ENCODE results near the gene SMG1. TPM values are rescaled to one million over a fixed set of nuclear protein-coding genes. Genes with fewer than 3 reads are reported as not detected.

Gene SMG1
- total and polyA plus RNA-seq, 10 of the 15 experiments (the other 5 are each of a cell fraction or from before 2014, with no cell fraction given): 3.9 to 66.7 (median 37.0) TPM

- TF ChIP-seq IRF5 (IDR thresholded peaks at IDR 0.05; ENCODE audit: borderline replicate concordance): no peak
These were observed 83.6 kb downstream of the SMG1 start (continued) for GRCh38 chr16:18842565-18842964.

- ATAC-seq (no peak), DNase-seq (ENCODE audit: low read depth, low spot score) (no peak), FAIRE-seq (no peak)
- WGBS (ENCODE audit: insufficient coverage, insufficient replicate concordance, low lambda C conversion rate, missing lambda C conversion rate): 81% methylated on average over 7 of the region's 7 CpGs
- Histone ChIP-seq H3K79me2 (ENCODE audit: control insufficient read depth, insufficient read depth, low read length) (no peaks in the 10 kb centered on the region), H3K4me2 (ENCODE audit: control insufficient read depth, insufficient read depth) (no peak overlapping the region), H3K9me3 (replicated peaks; ENCODE audit: control insufficient read depth, insufficient read depth, low read length) (no peaks in the 10 kb centered on the region), H2AFZ (ENCODE audit: control insufficient read depth, low read depth, low read length) (no peak overlapping the region), H3K4me1 (ENCODE audit: control insufficient read depth, insufficient read depth, low read length) (no peaks in the 10 kb centered on the region), H3K27me3 (replicated peaks in 1 of 2; ENCODE audit: control insufficient read depth in 2 of 2, insufficient read depth in 2 of 2, low read length in 1 of 2) (no peaks in the 10 kb centered on the region), H4K20me1 (ENCODE audit: control insufficient read depth, insufficient read depth) (no peaks in the 10 kb centered on the region), H3K4me3 (no peak overlapping the region), H3K36me3 (ENCODE audit: control insufficient read depth in 2 of 2, insufficient read depth in 2 of 2, low read length in 1 of 2) (peaks cover 7 to 48% of the 10 kb centered on the region in 2 experiments), H3K27ac (ENCODE audit: control insufficient read depth, insufficient read depth) (no peak overlapping the region), H3K9ac (ENCODE audit: control insufficient read depth, insufficient read depth, low read length) (no peak overlapping the region)
- POLR2A ChIA-PET: no interaction called here
- SMC1A ChIA-PET (ENCODE audit: uncharacterized antibody, unreplicated experiment): interaction anchor here (1.0 kb wide), 1 partner anchor 85 kb away, joined by 4 read pairs; no protein-coding TSS in a partner anchor
- TF ChIP-seq FOXM1 (IDR thresholded peaks at IDR 0.05; ENCODE audit: low read depth, low read length) (no peak), SIX5 (IDR thresholded peaks at IDR 0.05; ENCODE audit: low read depth, low read length, severe bottlenecking) (no peak), MLLT1 (IDR thresholded peaks at IDR 0.05) (no peak), PRDM15 (CRISPR knock-in tag; IDR thresholded peaks at IDR 0.05) (no peak), ZNF24 (IDR thresholded peaks at IDR 0.05) (no peak), ETV6 (conservative IDR thresholded peaks at IDR 0.05 in 1 of 2, IDR thresholded peaks at IDR 0.05 in 1 of 2; ENCODE audit: borderline replicate concordance in 1 of 2, low read depth in 1 of 2) (no peak), TCF7 (IDR thresholded peaks at IDR 0.05; ENCODE audit: borderline replicate concordance) (no peak), IKZF2 (IDR thresholded peaks at IDR 0.05) (no peak), SMAD1 (IDR thresholded peaks at IDR 0.05; ENCODE audit: low read depth, partially characterized antibody) (no peak), MYB (IDR thresholded peaks at IDR 0.05; ENCODE audit: borderline replicate concordance, low read depth, low read length) (no peak)
- in situ Hi-C loops (cut with MboI): no loop called here
- no TSS peak for BruUV-seq (replicated peaks)
- intact Hi-C loops (cut with micrococcal nuclease; ENCODE audit: unreplicated experiment): no loop called here
- RAD21 ChIA-PET (ENCODE audit: unreplicated experiment): no interaction called here
- CTCF ChIA-PET: no interaction called here
These were observed 84.2 kb downstream of the SMG1 start for GRCh38 chr16:18841833-18842525.

Data from GM12878 (cell line).